Measurements from ENCODE around the gene UVRAG.

UVRAG gene

GRCh38 chr11:76181371-76181770 lies 366.4 kb downstream of the UVRAG start:
- no peak for DNase-seq

GRCh38 chr11:76184551-76184993 lies 369.6 kb downstream of the UVRAG start:
- no peak for DNase-seq

GRCh38 chr11:76185511-76185910 lies 370.5 kb downstream of the UVRAG start:
- DNase-seq = no peak

GRCh38 chr11:76185931-76186401 lies 371.0 kb downstream of the UVRAG start:
- no peak for DNase-seq

- DNase-seq = no peak
Observed at GRCh38 chr11:76186776-76187279, 371.8 kb downstream of the UVRAG start.

GRCh38 chr11:76188873-76189272 lies 373.9 kb downstream of the UVRAG start:
- DNase-seq = no peak

- no peak for DNase-seq
Observed at GRCh38 chr11:76189682-76190081, 374.7 kb downstream of the UVRAG start.

GRCh38 chr11:76190376-76190775 lies 375.4 kb downstream of the UVRAG start:
- no peak for DNase-seq
